GM12892 (cell line): ENCODE measurements around the gene PRIMA1.

Source experiments
- POLR2A ChIP-seq: IDR thresholded peaks from 2 replicates; pipeline ENCODE4 v1.6.1; 2011; ENCODE audit warnings: low read depth, low read length, control low read depth
- POLR2AphosphoS5 ChIP-seq: IDR thresholded peaks from 2 replicates; pipeline ENCODE4 v1.6.1; 2011; ENCODE audit warnings: low read depth, low read length, control low read depth

DNA sequence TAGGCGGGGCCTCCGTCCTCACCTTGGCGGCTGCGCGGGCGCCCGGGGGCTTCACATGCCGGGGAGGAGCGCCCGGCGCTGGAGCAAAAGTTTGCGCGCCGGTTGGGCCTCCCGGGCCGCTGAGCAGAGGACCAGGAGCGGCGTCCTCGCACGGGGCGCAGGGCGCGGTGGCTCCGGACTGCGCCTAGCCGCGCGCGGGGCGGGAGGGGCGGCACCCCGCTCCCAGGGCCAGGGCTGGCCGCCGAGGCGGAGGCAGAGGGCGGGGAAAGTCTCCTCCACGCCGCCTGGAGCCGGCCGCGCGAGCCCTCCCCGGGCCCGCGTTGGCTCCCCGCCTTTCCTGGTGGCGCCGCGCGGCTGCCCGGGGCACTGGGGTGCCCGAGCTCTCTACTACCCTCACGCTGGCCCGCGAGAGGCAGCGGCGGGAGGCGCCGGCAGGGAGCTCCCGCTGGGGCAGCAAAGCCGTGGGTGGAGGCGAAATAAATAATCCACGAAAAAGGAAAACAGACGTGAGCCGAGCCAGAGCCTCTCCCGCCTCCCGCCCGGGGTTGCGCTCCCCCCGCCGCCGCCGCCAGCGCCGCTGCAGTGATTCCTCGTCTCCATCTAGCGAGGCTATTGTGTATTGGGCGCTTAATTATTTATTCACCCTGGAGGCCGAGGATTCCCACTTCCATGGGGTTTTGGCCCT, 400 bp upstream of the PRIMA1 start:
- TF ChIP-seq POLR2A (no peak), POLR2AphosphoS5 (no peak)
